Stimulated activated CD4-positive, alpha-beta T cell treated with anti-CD3 and anti-CD28 coated beads, Interleukin-12 subunit alpha, Interleukin-12 subunit beta, amount 100 ng/mL, for 4 hours (primary cell): ENCODE results near the gene HEXIM2.

Source experiments
- DNase-seq: peaks from one replicate; pipeline ENCODE4 v3.0.0-alpha.2; 2020

Gene HEXIM2

DNA sequence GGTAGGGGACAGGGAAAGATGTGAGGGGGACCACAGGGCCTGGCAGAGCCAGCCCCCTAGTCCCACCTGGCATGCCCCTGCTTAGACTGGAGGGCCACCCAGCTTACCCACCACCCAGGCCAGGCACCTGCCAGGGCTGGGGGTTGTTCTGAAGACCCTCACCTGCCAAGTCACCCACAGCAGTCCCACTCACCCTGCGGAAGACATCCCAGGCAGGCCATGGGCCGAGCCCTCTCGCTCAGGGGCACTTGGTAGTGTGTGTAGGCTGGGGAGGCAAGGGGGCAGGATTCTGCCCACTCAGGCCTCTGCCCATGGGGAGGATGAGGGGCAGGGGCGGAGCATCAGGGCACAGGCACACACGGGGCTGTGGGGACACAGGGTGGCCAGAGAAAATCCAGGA, 33.3 kb upstream of the HEXIM2 start:
- DNase-seq, result no peak

DNA sequence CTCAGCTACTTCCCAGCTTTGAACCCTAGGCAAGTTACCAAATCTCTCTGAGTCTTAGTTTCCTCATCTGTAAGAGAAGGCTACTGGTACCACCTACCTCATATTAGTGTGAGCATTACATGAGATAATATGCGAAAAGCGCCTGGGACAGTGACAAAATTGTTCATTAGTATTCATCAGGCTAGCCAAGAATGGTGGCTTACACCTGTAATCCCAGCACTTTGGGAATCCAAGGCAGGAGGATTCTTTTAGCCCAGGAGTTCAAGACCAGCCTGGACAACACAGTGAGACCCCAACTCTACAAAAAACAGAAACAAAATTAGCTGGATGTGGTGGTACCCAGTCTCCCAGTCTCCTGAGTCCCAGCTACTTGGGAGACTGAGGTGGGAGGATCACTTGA, 32.7 kb upstream of the HEXIM2 start:
- DNase-seq, result no peak

DNA sequence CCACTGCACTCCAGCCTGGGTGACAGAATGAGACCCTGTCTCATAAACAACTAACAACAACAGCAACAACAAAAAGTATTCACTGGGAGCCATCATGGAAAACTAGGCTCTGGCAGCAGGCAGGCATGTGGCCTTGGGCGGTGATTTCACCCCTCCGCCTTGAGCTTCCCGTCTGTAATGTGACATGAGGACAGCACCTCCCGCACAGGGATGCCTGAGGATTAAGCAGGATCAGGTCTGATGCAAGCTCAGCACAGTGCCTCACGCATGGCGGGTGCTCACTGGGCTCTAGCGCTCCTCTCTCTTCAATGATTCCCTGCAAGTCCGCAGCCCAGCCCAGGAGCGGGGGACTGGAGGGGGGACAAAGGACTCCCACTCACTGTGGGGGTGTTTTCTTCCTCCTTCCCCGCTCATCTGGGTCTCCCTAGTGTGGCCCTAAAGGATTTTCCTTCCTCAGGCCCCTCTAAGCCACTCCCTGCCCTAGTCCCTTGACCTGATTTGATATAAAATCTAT, 32.2 kb upstream of the HEXIM2 start:
- DNase-seq, result no peak

DNA sequence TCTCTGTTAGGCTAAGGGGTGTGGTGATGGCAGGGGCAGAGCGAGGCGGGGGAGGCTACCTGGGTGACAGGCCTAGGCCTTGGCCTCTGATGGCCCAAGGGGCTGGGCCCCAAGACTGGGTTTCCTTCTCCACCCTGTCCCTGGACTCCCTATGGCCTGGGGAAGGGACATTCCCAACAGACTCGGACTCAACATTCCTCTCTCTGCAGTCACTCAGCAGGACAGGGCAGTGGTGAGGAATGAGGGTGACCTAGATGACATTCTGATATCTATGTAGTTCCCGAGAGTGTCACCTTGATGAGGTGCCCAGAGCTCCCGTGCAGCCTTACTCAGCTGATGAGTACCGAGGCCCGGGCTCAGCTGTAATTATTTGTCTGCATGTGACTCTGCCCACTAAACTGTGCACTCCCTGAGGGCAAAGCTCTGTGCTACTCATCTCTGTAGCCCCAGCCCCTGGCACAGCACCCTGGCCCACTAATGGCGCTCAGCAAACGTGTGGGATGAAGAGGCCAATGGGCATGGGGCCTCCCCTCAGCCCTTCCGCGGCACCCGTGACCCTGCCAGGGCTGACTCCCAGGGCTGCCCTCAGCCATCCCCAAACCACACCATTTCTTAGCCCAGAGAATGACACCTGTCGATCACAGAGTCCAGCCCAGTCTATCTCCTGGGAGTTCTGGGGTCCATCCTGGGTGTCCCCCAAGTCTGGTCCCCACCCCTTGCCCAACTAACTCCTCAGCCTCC, 31.6 kb upstream of the HEXIM2 start:
- DNase-seq, result no peak

GRCh38 chr17:45130681-45131615, 30.7 kb upstream of the HEXIM2 start:
- no peak for DNase-seq

GRCh38 chr17:45131616-45132319, 29.9 kb upstream of the HEXIM2 start:
- peak; percentile 55 for DNase-seq

- no peak for DNase-seq
These were observed 29.4 kb upstream of the HEXIM2 start, which contains the start of gene PLCD3 for GRCh38 chr17:45132320-45132571. TSS of gene PLCD3 (minus strand) at chr17:45132515. CDS start at chr17:45132410, 105 bp downstream.

DNA sequence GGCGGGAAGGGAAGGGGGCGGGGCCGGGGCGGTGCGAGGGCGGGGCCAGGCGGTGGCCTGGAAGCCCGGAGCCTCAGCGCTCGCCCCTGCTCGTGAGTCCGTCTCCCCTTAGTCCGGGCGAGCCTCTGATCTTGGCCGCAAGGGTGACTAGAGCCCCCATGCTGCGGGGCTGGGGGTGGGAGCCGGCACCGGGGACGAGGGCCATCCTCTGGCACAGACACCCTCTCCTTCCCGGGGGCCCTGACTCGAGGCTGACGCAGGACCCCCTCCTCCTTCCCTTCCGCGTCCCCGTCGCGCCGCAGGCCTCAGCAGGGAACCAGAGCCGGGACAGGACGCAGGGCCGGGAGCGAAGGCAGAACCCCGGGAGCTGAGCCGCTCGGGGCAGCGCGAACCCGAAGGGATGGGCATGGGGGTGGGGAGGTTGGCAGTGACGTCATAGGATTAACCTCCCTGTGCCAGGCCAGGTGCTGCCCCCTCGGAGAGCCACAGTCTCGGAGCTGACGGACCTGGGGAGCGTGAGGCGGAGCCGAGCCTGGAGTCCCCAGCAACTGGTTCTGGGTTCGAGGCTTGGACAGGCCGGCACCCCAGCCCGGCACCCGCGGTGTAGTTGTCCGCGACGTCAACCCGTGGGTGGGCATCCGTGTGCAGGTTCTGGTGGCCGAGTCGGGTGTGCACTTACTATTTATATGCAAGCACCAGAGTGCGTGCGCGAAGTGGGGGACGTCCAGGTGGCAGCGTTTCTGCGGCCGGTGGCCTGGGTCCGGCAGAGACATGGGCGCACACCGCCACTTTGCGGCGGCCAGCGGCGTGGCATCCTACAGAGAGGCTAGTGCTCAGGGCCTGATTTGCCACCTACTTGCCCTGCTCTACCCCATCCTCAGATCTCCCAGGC, 28.9 kb upstream of the HEXIM2 start:
- DNase-seq, result peak; percentile 76

- peak; percentile 96 for DNase-seq
These were observed 26.3 kb upstream of the HEXIM2 start, which contains the start of gene ACBD4 for GRCh38 chr17:45135192-45135977. TSS of gene ACBD4 (plus strand) at chr17:45135687. CDS start at chr17:45136145, 458 bp downstream.

- no peak for DNase-seq
These were observed 25.5 kb upstream of the HEXIM2 start for GRCh38 chr17:45135978-45136791.

GRCh38 chr17:45136846-45137560, 24.7 kb upstream of the HEXIM2 start:
- no peak for DNase-seq

- no peak for DNase-seq
These were observed 23.9 kb upstream of the HEXIM2 start for GRCh38 chr17:45137561-45138305.

DNA sequence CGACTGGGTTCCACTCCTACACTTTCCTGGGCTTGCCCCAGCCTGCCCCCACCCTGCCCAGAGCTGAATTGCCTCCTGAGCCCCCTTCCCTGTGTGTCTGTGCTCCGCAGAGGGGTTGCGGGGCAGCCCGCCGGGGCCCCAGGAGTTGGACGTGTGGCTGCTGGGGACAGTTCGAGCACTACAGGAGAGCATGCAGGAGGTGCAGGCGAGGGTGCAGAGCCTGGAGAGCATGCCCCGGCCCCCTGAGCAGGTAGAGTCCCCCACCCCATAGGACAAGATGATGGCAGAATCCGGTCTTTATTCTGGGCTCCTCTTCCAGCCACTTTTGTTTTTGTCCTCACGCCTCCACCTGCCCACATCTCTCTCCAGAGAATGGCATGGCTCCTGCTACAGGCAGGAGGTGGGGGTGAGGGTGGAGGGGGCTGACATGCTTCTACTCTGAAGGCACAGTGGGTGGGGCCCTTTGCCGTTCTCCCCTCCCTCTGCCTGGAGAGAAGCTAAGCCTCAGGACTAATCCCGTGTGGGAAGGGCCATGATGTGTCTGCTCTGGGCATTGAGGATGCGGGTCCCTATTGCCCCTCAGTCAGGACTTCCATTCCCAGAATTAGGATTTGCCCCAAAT, 22.7 kb upstream of the HEXIM2 start:
- DNase-seq, result no peak

DNA sequence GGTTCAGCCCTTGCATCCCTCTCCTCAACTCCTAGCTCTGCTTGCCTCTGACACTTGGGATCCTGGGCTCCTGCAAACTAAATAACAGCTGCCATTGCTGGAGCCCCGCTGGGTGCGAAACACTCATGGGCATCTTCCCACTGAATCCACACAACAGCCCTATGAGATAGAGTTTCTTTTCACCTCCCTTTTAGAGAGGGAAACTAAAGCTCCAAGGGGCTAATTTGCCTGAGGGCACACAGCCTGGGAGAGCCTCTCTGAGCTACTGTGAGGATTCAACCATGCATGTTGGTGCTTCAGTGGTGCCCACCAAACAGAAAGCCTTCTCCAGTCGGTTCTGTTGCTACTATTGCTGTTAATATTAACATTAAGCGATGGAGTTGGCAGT, 22.1 kb upstream of the HEXIM2 start:
- DNase-seq, result no peak

- DNase-seq, result no peak
These were observed 18.5 kb upstream of the HEXIM2 start for GRCh38 chr17:45143094-45143670.

DNA sequence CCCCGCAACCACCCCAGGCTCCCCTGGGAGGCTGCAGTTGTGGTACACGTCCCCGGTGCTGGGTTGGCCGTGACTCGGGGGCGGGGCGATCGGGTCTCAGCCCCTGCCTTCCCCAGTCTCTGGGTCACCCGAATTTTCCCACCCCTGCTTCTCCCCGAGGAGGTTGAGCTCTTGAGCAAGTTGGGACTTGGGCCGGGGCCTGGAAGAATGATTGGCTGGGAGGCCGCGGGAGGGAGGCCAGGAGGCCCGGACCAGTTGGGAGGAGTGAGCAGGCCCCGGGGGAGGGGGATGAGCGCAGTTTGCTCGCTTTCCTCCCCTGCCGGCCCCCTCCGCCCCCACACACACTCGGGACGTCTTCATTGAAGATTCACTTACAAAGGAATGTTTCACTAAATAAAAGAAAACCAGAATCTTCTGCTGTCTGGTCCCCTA, 17.9 kb upstream of the HEXIM2 start:
- DNase-seq, result peak; percentile 35

DNA sequence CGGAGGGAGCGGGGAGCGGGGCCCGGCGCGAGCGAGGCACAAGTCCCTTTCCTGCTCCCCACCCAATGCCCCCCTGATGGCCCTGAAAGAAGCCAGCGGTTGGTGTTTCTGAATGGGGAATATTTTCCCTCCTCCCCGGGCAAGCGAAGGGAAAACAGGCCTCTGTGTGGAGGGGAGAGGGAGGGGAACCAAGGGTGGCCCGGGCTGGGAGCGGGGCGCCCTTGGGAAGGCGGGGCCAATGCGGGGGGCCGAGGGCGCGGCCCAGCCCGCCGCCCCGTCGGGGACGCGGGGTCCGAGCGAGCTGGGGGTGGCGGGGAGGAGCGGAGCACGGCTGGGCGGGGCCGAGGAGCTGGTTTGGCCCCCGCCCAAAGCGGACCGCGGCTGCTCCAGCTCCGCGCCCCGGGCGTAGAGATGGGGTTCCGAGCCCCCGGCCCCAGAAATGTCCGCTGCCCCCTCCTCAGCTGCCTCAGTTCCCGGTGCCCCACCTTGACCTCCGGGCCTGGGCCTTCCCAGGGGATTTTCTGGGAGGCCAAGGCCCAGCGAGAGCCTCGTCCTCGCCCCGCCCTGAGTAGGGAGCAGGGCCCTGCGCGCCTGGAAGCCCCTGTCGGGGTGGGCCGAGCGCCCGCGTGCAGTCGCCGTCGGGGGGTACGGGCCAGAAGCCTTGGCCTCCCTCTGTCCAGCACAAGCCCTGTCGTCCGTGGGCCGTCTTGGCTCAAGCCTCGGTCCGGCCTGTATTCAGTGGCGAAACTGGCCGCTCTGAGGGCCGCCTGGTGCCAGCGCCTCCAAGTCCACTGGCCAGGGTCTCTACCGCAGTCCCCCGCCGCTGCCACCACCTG, 17.3 kb upstream of the HEXIM2 start:
- DNase-seq, result peak; percentile 37
